Left ventricle myocardium inferior (tissue), 1 donor: ENCODE measurements around the gene MOV10L1. TPM values are rescaled to one million over a fixed set of nuclear protein-coding genes. Genes with fewer than 3 reads are reported as not detected.

Experiments used
- DNase-seq: peaks from one replicate; pipeline ENCODE4 v3.0.0-alpha.2; 2020
- H3K27ac ChIP-seq: fragments of 200-600 bp; replicated peaks from 2 replicates; pipeline ENCODE4 v1.8.0; 2021
- H3K27me3 ChIP-seq: fragments of 200-600 bp; 2 replicates; pipeline ENCODE4 v1.8.0; 2021; ENCODE audit warnings: low read depth
- H3K36me3 ChIP-seq: fragments of 200-600 bp; 2 replicates; pipeline ENCODE4 v1.8.0; 2021
- H3K4me1 ChIP-seq: fragments of 200-600 bp; 2 replicates; pipeline ENCODE4 v1.8.0; 2021
- H3K4me3 ChIP-seq: fragments of 200-600 bp; 2 replicates; pipeline ENCODE4 v1.8.0; 2021; ENCODE audit warnings: mild to moderate bottlenecking, moderate library complexity
- H3K9me3 ChIP-seq: fragments of 200-600 bp; replicated peaks from 2 replicates; pipeline ENCODE4 v1.8.0; 2021
- CTCF ChIP-seq: fragments of 200-600 bp; IDR thresholded peaks from 2 replicates; pipeline ENCODE4 v1.8.0; 2021; ENCODE audit warnings: antibody characterized with exemption, mild to moderate bottlenecking, borderline replicate concordance
- intact Hi-C: fragments of 100-400 bp; cut with micrococcal nuclease; formaldehyde crosslinking; loops from one replicate; pipeline ENCODE4 v1.11.0; 2022
- total RNA-seq: library from RNA; stranded (reverse); fragmentation: NEBNext Ultra II Directional; extraction: Animal tissue kit (Norgen Biotek cat#: 25700); gene quantifications from one replicate; pipeline ENCODE4 v1.2.1, GENCODE V29; 2021
- donor health status: DM: no; HTN: yes; CAD: no; lungs with severe emphysema.

MOV10L1 gene
- total RNA-seq, 1 donor from 2014 or later = 0.49 TPM

- DNase-seq = no peak
- H3K9me3 ChIP-seq = no peaks in the 10 kb centered on the region
- peaks cover 29% of the 10 kb centered on the region for H3K4me1 ChIP-seq
- H3K27me3 ChIP-seq = peaks cover 48% of the 10 kb centered on the region
- no peak overlapping the region for H3K27ac ChIP-seq
- no peaks in the 10 kb centered on the region for H3K36me3 ChIP-seq
- intact Hi-C loops = no loop called here
- no peak for TF ChIP-seq CTCF
- no peak overlapping the region for H3K4me3 ChIP-seq
Measured at GRCh38 chr22:50180727-50181521, 91.1 kb downstream of the MOV10L1 start.

GRCh38 chr22:50182176-50183081 lies 92.6 kb downstream of the MOV10L1 start:
- peak; percentile 16 for DNase-seq
- H3K36me3 ChIP-seq = no peaks in the 10 kb centered on the region
- H3K27ac ChIP-seq = peak overlapping the region; percentile 76
- no peak for TF ChIP-seq CTCF
- no peak overlapping the region for H3K4me3 ChIP-seq
- H3K9me3 ChIP-seq = no peaks in the 10 kb centered on the region
- H3K4me1 ChIP-seq = peaks cover 43% of the 10 kb centered on the region
- H3K27me3 ChIP-seq = peaks cover 33% of the 10 kb centered on the region
- intact Hi-C loops = no loop called here

GRCh38 chr22:50183141-50183971 lies 93.5 kb downstream of the MOV10L1 start:
- DNase-seq = no peak
- no peaks in the 10 kb centered on the region for H3K9me3 ChIP-seq
- intact Hi-C loops = no loop called here

GRCh38 chr22:50184004-50184901 lies 94.4 kb downstream of the MOV10L1 start:
- TF ChIP-seq CTCF = no peak
- Histone ChIP-seq H3K27ac (peak overlapping the region; percentile 76), H3K36me3 (no peaks in the 10 kb centered on the region), H3K27me3 (peaks cover 15% of the 10 kb centered on the region), H3K4me1 (peaks cover 55% of the 10 kb centered on the region), H3K9me3 (no peaks in the 10 kb centered on the region), H3K4me3 (peak overlapping the region; percentile 85)
- intact Hi-C loops = no loop called here
- peak; percentile 82 for DNase-seq

More at GRCh38 chr22:50183141-50183971, 93.5 kb downstream of the MOV10L1 start:
- Histone ChIP-seq H3K27ac (peak overlapping the region; percentile 76), H3K4me3 (no peak overlapping the region), H3K4me1 (peaks cover 46% of the 10 kb centered on the region), H3K36me3 (no peaks in the 10 kb centered on the region), H3K27me3 (peaks cover 24% of the 10 kb centered on the region)
- no peak for TF ChIP-seq CTCF
